SK-N-MC (cell line): Measurements from ENCODE around the gene CAPS.

ENCODE experiments used
- EZH2 ChIP-seq: fragments of 200-600 bp; sonication (generic); IDR thresholded peaks from one replicate; pipeline ENCODE4 v1.6.1; 2017; ENCODE audit warnings: antibody characterized with exemption
- POLR2AphosphoS5 ChIP-seq: IDR thresholded peaks from 2 replicates; pipeline ENCODE4 v1.6.1; 2012; ENCODE audit warnings: mild to moderate bottlenecking, low read depth, low read length, borderline replicate concordance

DNA sequence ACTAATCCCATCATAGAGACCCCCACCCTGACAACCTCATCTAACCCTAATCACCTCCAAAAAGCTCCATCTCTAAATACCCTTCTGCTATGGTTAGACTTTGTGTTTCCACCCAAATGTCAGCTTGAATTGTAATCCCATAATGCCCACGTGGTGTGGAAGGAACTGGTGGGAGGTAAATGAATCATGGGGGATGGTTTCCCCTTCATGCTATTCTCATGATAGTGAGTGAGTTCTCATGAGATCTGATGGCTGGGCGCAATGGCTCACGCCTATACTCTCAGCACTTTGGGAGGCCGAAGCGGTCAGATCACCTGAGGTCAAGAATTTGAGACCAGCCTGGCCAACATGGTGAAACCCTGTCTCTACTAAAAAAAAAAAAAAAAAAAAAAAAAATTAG, 6.8 kb upstream of the CAPS start:
- TF ChIP-seq POLR2AphosphoS5 (no peak), EZH2 (no peak)
